ENCODE results near the gene DEAF1.

DNA sequence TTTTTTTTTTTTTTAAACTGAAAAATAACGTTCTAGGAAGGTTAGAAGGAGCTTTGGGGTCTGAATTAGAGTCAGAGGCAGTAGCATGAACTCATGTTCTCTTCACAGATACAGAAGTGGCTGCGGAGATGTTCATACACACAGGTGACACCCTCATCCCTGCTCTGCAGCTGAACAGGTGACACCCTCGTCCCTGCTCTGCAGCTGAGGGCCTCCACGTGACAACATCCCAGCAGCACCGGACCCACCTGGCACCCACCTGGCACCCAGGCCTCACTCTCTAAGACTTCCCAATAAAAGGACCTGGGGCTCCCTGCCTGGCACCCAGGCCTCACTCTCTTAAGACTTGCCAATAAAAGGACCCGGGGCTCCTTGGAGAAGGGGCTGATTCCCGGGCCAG is 38.2 kb downstream of the DEAF1 start:
- TF ChIP-seq, protein P1, sequence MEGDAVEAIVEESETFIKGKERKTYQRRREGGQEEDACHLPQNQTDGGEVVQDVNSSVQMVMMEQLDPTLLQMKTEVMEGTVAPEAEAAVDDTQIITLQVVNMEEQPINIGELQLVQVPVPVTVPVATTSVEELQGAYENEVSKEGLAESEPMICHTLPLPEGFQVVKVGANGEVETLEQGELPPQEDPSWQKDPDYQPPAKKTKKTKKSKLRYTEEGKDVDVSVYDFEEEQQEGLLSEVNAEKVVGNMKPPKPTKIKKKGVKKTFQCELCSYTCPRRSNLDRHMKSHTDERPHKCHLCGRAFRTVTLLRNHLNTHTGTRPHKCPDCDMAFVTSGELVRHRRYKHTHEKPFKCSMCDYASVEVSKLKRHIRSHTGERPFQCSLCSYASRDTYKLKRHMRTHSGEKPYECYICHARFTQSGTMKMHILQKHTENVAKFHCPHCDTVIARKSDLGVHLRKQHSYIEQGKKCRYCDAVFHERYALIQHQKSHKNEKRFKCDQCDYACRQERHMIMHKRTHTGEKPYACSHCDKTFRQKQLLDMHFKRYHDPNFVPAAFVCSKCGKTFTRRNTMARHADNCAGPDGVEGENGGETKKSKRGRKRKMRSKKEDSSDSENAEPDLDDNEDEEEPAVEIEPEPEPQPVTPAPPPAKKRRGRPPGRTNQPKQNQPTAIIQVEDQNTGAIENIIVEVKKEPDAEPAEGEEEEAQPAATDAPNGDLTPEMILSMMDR (IDR thresholded peaks at IDR 0.05; ENCODE audit: extremely low read depth in 1 of 2, insufficient read depth in 1 of 2, low read depth in 1 of 2, low read length in 2 of 2), result no peak
- TF ChIP-seq POLR2A (IDR thresholded peaks at IDR 0.05; ENCODE audit: low read depth, low read length), result no peak
- TF ChIP-seq MYC (IDR thresholded peaks at IDR 0.05; ENCODE audit: low read depth, low read length), result no peak
- TF ChIP-seq POLR2AphosphoS5 (IDR thresholded peaks at IDR 0.05; ENCODE audit: insufficient read depth, low read depth, low read length), result no peak
- TF ChIP-seq FOS (IDR thresholded peaks at IDR 0.05; ENCODE audit: borderline replicate concordance, insufficient read depth, low read length), result no peak

All from endothelial cell of umbilical vein (primary cell).